ENCODE data around the gene MYRIP. TPM values are rescaled to one million over a fixed set of nuclear protein-coding genes. Genes with fewer than 3 reads are reported as not detected.

MYRIP gene
- total RNA-seq, 1 experiment from 2014 or later: 1.6 TPM

GRCh38 chr3:39850716-39851032 is 41.3 kb downstream of the MYRIP start (continued):
- TF ChIP-seq ZNF532 (CRISPR knock-in tag; IDR thresholded peaks at IDR 0.05; ENCODE audit: borderline replicate concordance) (no peak), NR1H2 (CRISPR knock-in tag; IDR thresholded peaks at IDR 0.05) (no peak), PRDM15 (CRISPR knock-in tag; IDR thresholded peaks at IDR 0.05) (no peak), KAT7 (CRISPR knock-in tag; IDR thresholded peaks at IDR 0.05; ENCODE audit: borderline replicate concordance) (no peak), ZNF232 (CRISPR knock-in tag; IDR thresholded peaks at IDR 0.05) (no peak), ZNF671 (CRISPR knock-in tag; IDR thresholded peaks at IDR 0.05) (no peak), RELA (CRISPR knock-in tag; IDR thresholded peaks at IDR 0.05; ENCODE audit: borderline replicate concordance) (no peak)

- Mint-ChIP-seq H3K27ac (no peak overlapping the region), H3K27me3 (ENCODE audit: low read depth) (no peaks in the 10 kb centered on the region; the same call in 1 of the 2 replicates), H3K4me3 (no peak overlapping the region), H3K9me3 (peaks cover 4% of the 10 kb centered on the region; the same call in 1 of the 2 replicates), H3K4me1 (no peaks in the 10 kb centered on the region), H3K36me3 (no peaks in the 10 kb centered on the region)
- ChIA-PET POLR2A (no interaction called here), CTCF (no interaction called here)
- DNase-seq (ENCODE audit: low spot score): no peak
- no peak for ATAC-seq
- TF ChIP-seq ESRRA (CRISPR knock-in tag; IDR thresholded peaks at IDR 0.05; ENCODE audit: borderline replicate concordance) (no peak), IRF2 (CRISPR knock-in tag; IDR thresholded peaks at IDR 0.05; ENCODE audit: borderline replicate concordance, low read depth) (no peak), CREM (CRISPR knock-in tag; IDR thresholded peaks at IDR 0.05) (no peak), CBFB (CRISPR knock-in tag; IDR thresholded peaks at IDR 0.05; ENCODE audit: low read depth) (no peak), ZNF396 (CRISPR knock-in tag; IDR thresholded peaks at IDR 0.05; ENCODE audit: borderline replicate concordance) (no peak), E2F1 (CRISPR knock-in tag; IDR thresholded peaks at IDR 0.05) (no peak), STAT6 (CRISPR knock-in tag; conservative IDR thresholded peaks at IDR 0.05; ENCODE audit: low read depth) (no peak), NFATC4 (CRISPR knock-in tag; IDR thresholded peaks at IDR 0.05) (no peak), CREB1 (CRISPR knock-in tag; IDR thresholded peaks at IDR 0.05) (no peak), ELF4 (CRISPR knock-in tag; IDR thresholded peaks at IDR 0.05; ENCODE audit: low read depth) (no peak), SMAD4 (CRISPR knock-in tag; IDR thresholded peaks at IDR 0.05) (no peak)
These were observed 46.1 kb downstream of the MYRIP start for GRCh38 chr3:39855517-39855916.
